ENCODE data around the gene LILRA6. TPM values are rescaled to one million over a fixed set of nuclear protein-coding genes. Genes with fewer than 3 reads are reported as not detected.
"Not testable (repeated sequence)": the region's sequence is repeated elsewhere in the genome, so short reads cannot be mapped to it uniquely, and the experiment has no call there.

The LILRA6 gene
- total RNA-seq, 1 donor from 2014 or later, result not detected

GRCh38 chr19:54219702-54220101, 22.9 kb downstream of the LILRA6 start:
- POLR2A ChIA-PET; H3K9me3 Mint-ChIP-seq; CTCF ChIA-PET; H3K4me3 Mint-ChIP-seq; DNase-seq; H3K4me1 Mint-ChIP-seq; H3K27ac Mint-ChIP-seq; ATAC-seq (ENCODE audit: low read depth): not testable (repeated sequence)
- Mint-ChIP-seq H3K27me3 (peaks cover 12% of the 10 kb centered on the region), H3K36me3 (ENCODE audit: low read depth) (peaks cover 12% of the 10 kb centered on the region)
- intact Hi-C loops (cut with micrococcal nuclease), result loop anchor here (5.0 kb wide), 1 partner anchor 448 kb away; no protein-coding TSS in a partner anchor

- Mint-ChIP-seq H3K27ac (no peak overlapping the region), H3K36me3 (ENCODE audit: low read depth) (peaks cover 12% of the 10 kb centered on the region), H3K4me3 (no peak overlapping the region), H3K4me1 (peaks cover 2% of the 10 kb centered on the region), H3K9me3 (no peaks in the 10 kb centered on the region), H3K27me3 (peaks cover 12% of the 10 kb centered on the region)
- TF ChIP-seq CTCF (IDR thresholded peaks at IDR 0.05), result no peak
- intact Hi-C loops (cut with micrococcal nuclease), result loop anchor here (5.0 kb wide), 1 partner anchor 448 kb away; no protein-coding TSS in a partner anchor
- ChIA-PET CTCF (no interaction called here), POLR2A (no interaction called here)
- ATAC-seq (ENCODE audit: low read depth) (no peak), DNase-seq (no peak)
Observed at GRCh38 chr19:54218960-54219661, 23.5 kb downstream of the LILRA6 start.

GRCh38 chr19:54218259-54218658, 24.3 kb downstream of the LILRA6 start:
- peaks cover 2% of the 10 kb centered on the region for H3K4me1 Mint-ChIP-seq

GRCh38 chr19:54217517-54218247, 24.9 kb downstream of the LILRA6 start:
- peaks cover 12% of the 10 kb centered on the region for H3K36me3 Mint-ChIP-seq (ENCODE audit: low read depth)
- H3K4me1 Mint-ChIP-seq; H3K4me3 Mint-ChIP-seq; ATAC-seq (ENCODE audit: low read depth); CTCF ChIA-PET; H3K9me3 Mint-ChIP-seq; DNase-seq; H3K27me3 Mint-ChIP-seq; H3K27ac Mint-ChIP-seq; POLR2A ChIA-PET: not testable (repeated sequence)
- intact Hi-C loops (cut with micrococcal nuclease), result loop anchor here (5.0 kb wide), 1 partner anchor 450 kb away; no protein-coding TSS in a partner anchor

More at GRCh38 chr19:54218259-54218658, 24.3 kb downstream of the LILRA6 start:
- H3K4me3 Mint-ChIP-seq, result no peak overlapping the region
- peaks cover 4% of the 10 kb centered on the region for H3K27me3 Mint-ChIP-seq
- peaks cover 12% of the 10 kb centered on the region for H3K36me3 Mint-ChIP-seq (ENCODE audit: low read depth)
- H3K27ac Mint-ChIP-seq, result no peak overlapping the region
- DNase-seq (no peak), ATAC-seq (ENCODE audit: low read depth) (no peak)
- TF ChIP-seq CTCF (IDR thresholded peaks at IDR 0.05), result no peak
- no peaks in the 10 kb centered on the region for H3K9me3 Mint-ChIP-seq
- ChIA-PET CTCF (no interaction called here), POLR2A (no interaction called here)
- intact Hi-C loops (cut with micrococcal nuclease), result loop anchor here (5.0 kb wide), 1 partner anchor 449 kb away; no protein-coding TSS in a partner anchor

GRCh38 chr19:54216869-54217268, 25.7 kb downstream of the LILRA6 start:
- Mint-ChIP-seq H3K27me3 (peaks cover 2% of the 10 kb centered on the region), H3K27ac (no peak overlapping the region), H3K36me3 (ENCODE audit: low read depth) (peaks cover 13% of the 10 kb centered on the region), H3K9me3 (no peaks in the 10 kb centered on the region), H3K4me1 (no peaks in the 10 kb centered on the region), H3K4me3 (no peak overlapping the region)
- ATAC-seq (ENCODE audit: low read depth) (no peak), DNase-seq (no peak)
- TF ChIP-seq CTCF (IDR thresholded peaks at IDR 0.05), result no peak
- ChIA-PET POLR2A (interaction anchor here (0.6 kb wide), 1 partner anchor 9 kb away, joined by 4 read pairs; no protein-coding TSS in a partner anchor), CTCF (no interaction called here)
- intact Hi-C loops (cut with micrococcal nuclease), result loop anchor here (5.0 kb wide), 1 partner anchor 450 kb away; no protein-coding TSS in a partner anchor

GRCh38 chr19:54214734-54215133, 27.9 kb downstream of the LILRA6 start:
- peaks cover 16% of the 10 kb centered on the region for H3K4me1 Mint-ChIP-seq
- H3K4me3 Mint-ChIP-seq; POLR2A ChIA-PET; DNase-seq; H3K27me3 Mint-ChIP-seq; H3K27ac Mint-ChIP-seq; CTCF ChIA-PET; H3K9me3 Mint-ChIP-seq; ATAC-seq (ENCODE audit: low read depth): not testable (repeated sequence)
- intact Hi-C loops (cut with micrococcal nuclease), result loop anchor here (5.0 kb wide), 1 partner anchor 453 kb away; no protein-coding TSS in a partner anchor
- H3K36me3 Mint-ChIP-seq (ENCODE audit: low read depth), result peaks cover 28% of the 10 kb centered on the region

- CTCF ChIA-PET; H3K4me3 Mint-ChIP-seq; H3K27ac Mint-ChIP-seq; POLR2A ChIA-PET; ATAC-seq (ENCODE audit: low read depth); DNase-seq; H3K9me3 Mint-ChIP-seq; intact Hi-C loops (cut with micrococcal nuclease); H3K27me3 Mint-ChIP-seq: not testable (repeated sequence)
- Mint-ChIP-seq H3K4me1 (peaks cover 21% of the 10 kb centered on the region), H3K36me3 (ENCODE audit: low read depth) (peaks cover 31% of the 10 kb centered on the region)
Observed at GRCh38 chr19:54214217-54214616, 28.4 kb downstream of the LILRA6 start.
